Transverse colon (tissue), 4 donors: ENCODE measurements around the gene PRTFDC1.
"Not testable (repeated sequence)": the region's sequence is repeated elsewhere in the genome, so short reads cannot be mapped to it uniquely, and the experiment has no call there.

Source experiments
- CTCF ChIP-seq, 5 experiments: fragments of 200-600 bp in 3 of 5; fragments of 450-650 bp in 2 of 5; sonication (generic) in 3 of 5; IDR thresholded peaks; 1 replicate in 2 of 5; 2 replicates in 3 of 5; pipeline ENCODE4 v1.5.1; 2016 to 2017; ENCODE audit warnings: antibody characterized with exemption in 5 of 5, inconsistent platforms in 3 of 5, mild to moderate bottlenecking in 2 of 5, moderate library complexity in 1 of 5
- EP300 ChIP-seq: sonication (generic); formaldehyde crosslinking; IDR thresholded peaks from one replicate; pipeline ENCODE4 v1.6.1; 2017; ENCODE audit warnings: antibody characterized with exemption, low read depth
- POLR2A ChIP-seq: fragments of 450-650 bp; IDR thresholded peaks from one replicate; pipeline ENCODE4 v1.6.1; 2016; ENCODE audit warnings: antibody characterized with exemption, mild to moderate bottlenecking, moderate library complexity
- POLR2AphosphoS5 ChIP-seq, 3 donors: sonication (generic); formaldehyde crosslinking; IDR thresholded peaks; one replicate each; pipeline ENCODE4 v1.6.1; 2016; ENCODE audit warnings: antibody characterized with exemption in 3 of 3

DNA sequence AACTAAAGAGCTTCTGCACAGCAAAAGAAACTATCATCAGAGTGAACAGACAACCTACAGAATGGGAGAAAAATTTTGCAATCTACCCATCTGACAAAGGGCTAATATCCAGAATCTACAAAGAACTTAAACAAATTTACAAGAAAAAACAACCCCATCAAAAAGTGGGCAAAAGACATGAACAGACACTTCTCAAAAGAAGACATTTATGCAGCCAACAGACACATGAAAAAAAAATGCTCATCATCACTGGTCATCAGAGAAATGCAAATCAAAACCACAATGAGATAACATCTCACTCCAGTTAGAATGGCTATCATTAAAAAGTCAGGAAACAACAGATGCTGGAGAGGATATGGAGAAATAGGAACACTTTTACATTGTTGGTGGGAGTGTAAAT lies 27.9 kb downstream of the PRTFDC1 start:
- not testable (repeated sequence) for TF ChIP-seq POLR2A; EP300; CTCF (IDR thresholded peaks at IDR 0.05); POLR2AphosphoS5 (IDR thresholded peaks at IDR 0.05)
